Measurements from ENCODE around the gene MMRN2. TPM values are rescaled to one million over a fixed set of nuclear protein-coding genes. Genes with fewer than 3 reads are reported as not detected.

The MMRN2 gene
- total and polyA plus RNA-seq, 2 of the 8 experiments (the other 6 are each of a cell fraction or from before 2014, with no cell fraction given): 1.2 TPM

DNA sequence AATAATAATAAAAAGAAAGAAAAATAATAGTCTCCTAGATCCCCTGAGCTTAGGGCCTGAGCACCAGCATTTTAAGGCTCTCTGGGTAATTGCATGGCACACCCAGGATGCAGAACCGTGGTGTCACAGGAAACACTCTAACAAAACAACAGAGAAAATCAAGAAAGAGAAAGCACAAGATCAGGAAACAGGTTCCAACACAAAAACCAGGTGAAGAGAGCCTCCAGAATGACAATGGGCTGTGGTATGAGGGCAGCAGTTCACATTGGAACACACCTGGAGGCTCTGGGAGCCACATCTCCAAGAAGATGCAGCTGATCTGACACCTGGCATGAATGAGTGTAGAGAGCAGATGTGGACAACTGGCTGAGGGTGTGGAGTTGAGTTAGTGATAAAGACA is 7.1 kb downstream of the MMRN2 start:
- Histone ChIP-seq H4K20me1 (replicated peaks in 1 of 2; ENCODE audit: control insufficient read depth in 1 of 2, insufficient read depth in 2 of 2, low read length in 2 of 2) (no peaks in the 10 kb centered on the region), H3K4ac (replicated peaks; ENCODE audit: insufficient read length, low read depth, low read length) (no peak overlapping the region), H3K36me3 (ENCODE audit: control insufficient read depth in 2 of 4, insufficient read depth in 4 of 4, low read length in 3 of 4) (no peaks in the 10 kb centered on the region), H3K18ac (ENCODE audit: extremely low read depth, low read length) (no peak overlapping the region), H2BK120ac (replicated peaks; ENCODE audit: low read depth, low read length) (no peak overlapping the region), H3K9ac (replicated peaks in 1 of 4; ENCODE audit: extremely low read depth in 1 of 4, low read depth in 3 of 4, low read length in 3 of 4) (no peak overlapping the region), H4K91ac (replicated peaks; ENCODE audit: insufficient read length, low read length) (no peak overlapping the region), H3K56ac (replicated peaks; ENCODE audit: insufficient read length, low read depth, low read length) (no peak overlapping the region), H2BK20ac (ENCODE audit: low read length) (no peak overlapping the region), H3K14ac (ENCODE audit: insufficient read length) (no peak overlapping the region), H3K27ac (ENCODE audit: low read depth, low read length) (no peak overlapping the region), H4K5ac (ENCODE audit: insufficient read length, low read depth, low read length) (no peak overlapping the region), H2BK5ac (ENCODE audit: low read depth, low read length) (0 out of 2 replicates have a peak overlapping the region, but pooled peaks have one; percentile 44), H3K23ac (ENCODE audit: insufficient read length) (no peak overlapping the region), H4K8ac (ENCODE audit: extremely low read depth, insufficient read depth, low read length) (no peak overlapping the region), H2BK15ac (ENCODE audit: low read length) (no peak overlapping the region), H3K23me2 (ENCODE audit: low read depth, low read length) (no peaks in the 10 kb centered on the region), H3K79me2 (ENCODE audit: control insufficient read depth in 1 of 2, insufficient read depth in 2 of 2, low read length in 2 of 2) (no peaks in the 10 kb centered on the region), H3K9me3 (ENCODE audit: insufficient read depth in 2 of 2, low read depth in 1 of 2, low read length in 1 of 2) (peaks cover 3 to 9% of the 10 kb centered on the region in 2 experiments), H2BK12ac (ENCODE audit: low read depth, low read length) (peak overlapping the region; percentile 68; the same call in 1 of the 2 replicates), H3K4me1 (replicated peaks in 1 of 4; ENCODE audit: control insufficient read depth in 3 of 4, insufficient read depth in 4 of 4, low read length in 3 of 4) (peaks cover 5 to 20% (median 16%) of the 10 kb centered on the region in 4 experiments), H3K79me1 (ENCODE audit: low read depth, low read length) (no peaks in the 10 kb centered on the region), H2AK5ac (ENCODE audit: low read depth, low read length) (no peak overlapping the region), H2AFZ (ENCODE audit: low read length) (no peak overlapping the region), H3K4me3 (ENCODE audit: extremely low read depth in 1 of 4, insufficient read depth in 2 of 4, low read depth in 3 of 4, low read length in 4 of 4) (no peak overlapping the region), H3K4me2 (ENCODE audit: insufficient read depth in 1 of 2, low read depth in 2 of 2, low read length in 2 of 2) (no peak overlapping the region), H3K27me3 (replicated peaks in 1 of 4; ENCODE audit: control insufficient read depth in 3 of 4, extremely low read depth in 1 of 4, insufficient read depth in 3 of 4, low read length in 3 of 4) (no peaks in the 10 kb centered on the region)
- no peak for DNase-seq (ENCODE audit: low read depth in 1 of 2, low spot score in 2 of 2)
- TF ChIP-seq KDM4A (IDR thresholded peaks at IDR 0.05; ENCODE audit: low read depth, low read length, severe bottlenecking) (no peak), TAF1 (IDR thresholded peaks at IDR 0.05; ENCODE audit: low read depth, low read length) (no peak), SIN3A (conservative IDR thresholded peaks at IDR 0.05 in 1 of 2, IDR thresholded peaks at IDR 0.05 in 1 of 2; ENCODE audit: low read depth in 1 of 2, low read length in 2 of 2) (no peak), CTBP2 (IDR thresholded peaks at IDR 0.05; ENCODE audit: borderline replicate concordance, insufficient read depth, insufficient read length, low read length) (no peak), HDAC6 (IDR thresholded peaks at IDR 0.05; ENCODE audit: low read depth, low read length) (no peak), EP300 (IDR thresholded peaks at IDR 0.05; ENCODE audit: borderline replicate concordance in 1 of 2, low read depth in 2 of 2, low read length in 2 of 2) (no peak), SUZ12 (IDR thresholded peaks at IDR 0.05; ENCODE audit: low read length) (no peak), JUND (IDR thresholded peaks at IDR 0.05; ENCODE audit: low read length) (no peak), KDM5A (IDR thresholded peaks at IDR 0.05; ENCODE audit: low read length) (no peak), TCF12 (IDR thresholded peaks at IDR 0.05; ENCODE audit: low read depth, low read length) (no peak), JUN (IDR thresholded peaks at IDR 0.05; ENCODE audit: low read depth, low read length) (no peak)
- ChIA-PET POLR2A (ENCODE audit: partially characterized antibody) (no interaction called here), CTCF (ENCODE audit: partially characterized antibody) (interaction anchor here (22.5 to 26.4 kb wide), 2 partner anchors 4 to 10 kb away, joined by 975 read pairs; partner anchors contain the start of genes ADIRF, MMRN2 and SNCG)
- 67% methylated on average over 1 of the region's 1 CpG; no CpG with 5 or more reads in 1 of the 2 experiments for WGBS, 2 experiments (ENCODE audit: extremely low coverage in 1 of 2, insufficient coverage in 1 of 2, insufficient read length in 1 of 2, insufficient replicate concordance in 2 of 2, low coverage in 1 of 2, low lambda C conversion rate in 2 of 2, missing lambda C conversion rate in 1 of 2)
- no peak for FAIRE-seq
